ENCODE results near the gene PAN2. TPM values are rescaled to one million over a fixed set of nuclear protein-coding genes. Genes with fewer than 3 reads are reported as not detected.

The PAN2 gene
- total and polyA plus RNA-seq, 10 of the 15 experiments (the other 5 are each of a cell fraction or from before 2014, with no cell fraction given): 14.4 to 61.8 (median 34.9) TPM

GRCh38 chr12:56359851-56360767, 26.3 kb upstream of the PAN2 start, which contains the start of gene STAT2 (continued):
- TF ChIP-seq POU2F2 (IDR thresholded peaks at IDR 0.05; ENCODE audit: borderline replicate concordance, low read depth, low read length): 0 out of 3 replicates have a peak, but pooled peaks have one; percentile 47
- no peak for TF ChIP-seq CREM (IDR thresholded peaks at IDR 0.05; ENCODE audit: low read depth)
- TF ChIP-seq TCF3 (IDR thresholded peaks at IDR 0.05; ENCODE audit: borderline replicate concordance, insufficient read depth, low read depth, low read length): 0 out of 2 replicates have a peak, but pooled peaks have one; percentile 28
- TF ChIP-seq POLR2AphosphoS5 (IDR thresholded peaks at IDR 0.05; ENCODE audit: low read length): peak; percentile 89
- TF ChIP-seq NFXL1 (IDR thresholded peaks at IDR 0.05; ENCODE audit: borderline replicate concordance): no peak
- peak; percentile 39; the same call in 1 of the 2 replicates for TF ChIP-seq SPI1 (IDR thresholded peaks at IDR 0.05; ENCODE audit: borderline replicate concordance, insufficient read depth, low read depth, low read length)
- TF ChIP-seq KLF5 (IDR thresholded peaks at IDR 0.05; ENCODE audit: partially characterized antibody): no peak
- peak; percentile 58; the same call in 1 of the 2 replicates for TF ChIP-seq TCF12 (IDR thresholded peaks at IDR 0.05; ENCODE audit: low read depth, low read length)
- TF ChIP-seq PBX3 (IDR thresholded peaks at IDR 0.05; ENCODE audit: insufficient replicate concordance, low read depth, low read length): peak; percentile 79
- TF ChIP-seq SMC3 (IDR thresholded peaks at IDR 0.05; ENCODE audit: borderline replicate concordance, low read length): 0 out of 2 replicates have a peak, but pooled peaks have one; percentile 10
- peak; percentile 89 for TF ChIP-seq NFYB (IDR thresholded peaks at IDR 0.05; ENCODE audit: insufficient read depth, low read depth, low read length)
- TF ChIP-seq HCFC1 (IDR thresholded peaks at IDR 0.05; ENCODE audit: low read length): peak; percentile 36; the same call in 1 of the 2 replicates
- no peak for TF ChIP-seq FOXM1 (IDR thresholded peaks at IDR 0.05; ENCODE audit: low read depth, low read length)
- peak; percentile 98 for TF ChIP-seq IKZF1 (conservative IDR thresholded peaks at IDR 0.05)
- TF ChIP-seq MLLT1 (IDR thresholded peaks at IDR 0.05): peak; percentile 100
- no peak for TF ChIP-seq SIX5 (IDR thresholded peaks at IDR 0.05; ENCODE audit: low read depth, low read length, severe bottlenecking)
- TF ChIP-seq HSF1 (IDR thresholded peaks at IDR 0.05; ENCODE audit: low read depth, low read length): peak; percentile 74; the same call in 1 of the 2 replicates
- TF ChIP-seq E4F1 (IDR thresholded peaks at IDR 0.05; ENCODE audit: borderline replicate concordance, partially characterized antibody): peak; percentile 65
- peak; percentile 55 for TF ChIP-seq NR2F1 (conservative IDR thresholded peaks at IDR 0.05)
- peak; percentile 95; the same call in 1 of the 2 replicates for TF ChIP-seq HDGF (IDR thresholded peaks at IDR 0.05)
- no peak; the same call in 1 of the 2 replicates for TF ChIP-seq LARP7 (IDR thresholded peaks at IDR 0.05)
- TF ChIP-seq NRF1 (conservative IDR thresholded peaks at IDR 0.05; ENCODE audit: low read depth, low read length): 0 out of 2 replicates have a peak, but pooled peaks have one; percentile 21
- peak; percentile 90 for TF ChIP-seq SP1 (IDR thresholded peaks at IDR 0.05; ENCODE audit: low read depth, low read length)
